ENCODE results near the gene SUPT7L.
"Not testable (repeated sequence)": the region's sequence is repeated elsewhere in the genome, so short reads cannot be mapped to it uniquely, and the experiment has no call there.

Gene SUPT7L

GRCh38 chr2:27685006-27685405, 21.6 kb upstream of the SUPT7L start:
- not testable (repeated sequence) for H3K9me3 ChIP-seq (ENCODE audit: control insufficient read depth, insufficient read depth, low read length)
- H3K36me3 ChIP-seq (ENCODE audit: control insufficient read depth, insufficient read depth, low read length) = peaks cover 10% of the 10 kb centered on the region; the same call in 1 of the 2 replicates

GRCh38 chr2:27683390-27684071, 20.1 kb upstream of the SUPT7L start:
- no peaks in the 10 kb centered on the region for H3K4me1 ChIP-seq (ENCODE audit: control insufficient read depth, insufficient read depth, low read length)
- H3K9me3 ChIP-seq (ENCODE audit: control insufficient read depth, insufficient read depth, low read length) = no peaks in the 10 kb centered on the region
- peak; percentile 95 for DNase-seq (ENCODE audit: low read depth, low spot score)
- H3K36me3 ChIP-seq (ENCODE audit: control insufficient read depth, insufficient read depth, low read length) = peaks cover 10% of the 10 kb centered on the region; the same call in 1 of the 2 replicates
- H3K4me3 ChIP-seq (ENCODE audit: low read length) = no peak overlapping the region
- no CpG with 5 or more reads among the region's 9 CpGs for WGBS (ENCODE audit: insufficient coverage, insufficient read length)
- H3K27ac ChIP-seq (ENCODE audit: low read length) = no peak overlapping the region
- no peaks in the 10 kb centered on the region for H3K27me3 ChIP-seq (ENCODE audit: control insufficient read depth, insufficient read depth, low read length)

More at GRCh38 chr2:27685006-27685405, 21.6 kb upstream of the SUPT7L start:
- not testable (repeated sequence) for H3K4me3 ChIP-seq (ENCODE audit: low read length); H3K27ac ChIP-seq (ENCODE audit: low read length); H3K27me3 ChIP-seq (ENCODE audit: control insufficient read depth, insufficient read depth, low read length); H3K4me1 ChIP-seq (ENCODE audit: control insufficient read depth, insufficient read depth, low read length); DNase-seq (ENCODE audit: low read depth, low spot score)
- WGBS (ENCODE audit: insufficient coverage, insufficient read length) = no CpG with 5 or more reads among the region's 1 CpG

GRCh38 chr2:27682334-27682771, 18.9 kb upstream of the SUPT7L start:
- H3K36me3 ChIP-seq (ENCODE audit: control insufficient read depth, insufficient read depth, low read length); H3K4me3 ChIP-seq (ENCODE audit: low read length): not testable (repeated sequence)

GRCh38 chr2:27681841-27682240, 18.4 kb upstream of the SUPT7L start:
- H3K4me1 ChIP-seq (ENCODE audit: control insufficient read depth, insufficient read depth, low read length) = no peaks in the 10 kb centered on the region
- H3K27me3 ChIP-seq (ENCODE audit: control insufficient read depth, insufficient read depth, low read length) = no peaks in the 10 kb centered on the region
- no peak overlapping the region for H3K27ac ChIP-seq (ENCODE audit: low read length)
- no peaks in the 10 kb centered on the region for H3K9me3 ChIP-seq (ENCODE audit: control insufficient read depth, insufficient read depth, low read length)
- no CpG with 5 or more reads among the region's 1 CpG for WGBS (ENCODE audit: insufficient coverage, insufficient read length)
- H3K4me3 ChIP-seq (ENCODE audit: low read length) = no peak overlapping the region
- peaks cover 6% of the 10 kb centered on the region; the same call in 1 of the 2 replicates for H3K36me3 ChIP-seq (ENCODE audit: control insufficient read depth, insufficient read depth, low read length)
- DNase-seq (ENCODE audit: low read depth, low spot score) = no peak

More at GRCh38 chr2:27682334-27682771, 18.9 kb upstream of the SUPT7L start:
- not testable (repeated sequence) for H3K9me3 ChIP-seq (ENCODE audit: control insufficient read depth, insufficient read depth, low read length); H3K4me1 ChIP-seq (ENCODE audit: control insufficient read depth, insufficient read depth, low read length); H3K27me3 ChIP-seq (ENCODE audit: control insufficient read depth, insufficient read depth, low read length); DNase-seq (ENCODE audit: low read depth, low spot score); H3K27ac ChIP-seq (ENCODE audit: low read length)
- WGBS (ENCODE audit: insufficient coverage, insufficient read length) = no CpG with 5 or more reads among the region's 7 CpGs

- no CpG with 5 or more reads among the region's 2 CpGs for WGBS (ENCODE audit: insufficient coverage, insufficient read length)
- H3K27me3 ChIP-seq (ENCODE audit: control insufficient read depth, insufficient read depth, low read length) = no peaks in the 10 kb centered on the region
- no peaks in the 10 kb centered on the region for H3K9me3 ChIP-seq (ENCODE audit: control insufficient read depth, insufficient read depth, low read length)
- no peak for DNase-seq (ENCODE audit: low read depth, low spot score)
- H3K4me3 ChIP-seq (ENCODE audit: low read length) = no peak overlapping the region
- H3K36me3 ChIP-seq (ENCODE audit: control insufficient read depth, insufficient read depth, low read length) = peaks cover 3% of the 10 kb centered on the region; the same call in 1 of the 2 replicates
- H3K27ac ChIP-seq (ENCODE audit: low read length) = no peak overlapping the region
- H3K4me1 ChIP-seq (ENCODE audit: control insufficient read depth, insufficient read depth, low read length) = no peaks in the 10 kb centered on the region
Observed at GRCh38 chr2:27680571-27680970, 17.2 kb upstream of the SUPT7L start.

- Histone ChIP-seq H3K36me3 (ENCODE audit: control insufficient read depth, insufficient read depth, low read length) (peaks cover 3% of the 10 kb centered on the region; the same call in 1 of the 2 replicates), H3K4me3 (ENCODE audit: low read length) (no peak overlapping the region), H3K27ac (ENCODE audit: low read length) (no peak overlapping the region), H3K9me3 (ENCODE audit: control insufficient read depth, insufficient read depth, low read length) (no peaks in the 10 kb centered on the region), H3K27me3 (ENCODE audit: control insufficient read depth, insufficient read depth, low read length) (no peaks in the 10 kb centered on the region), H3K4me1 (ENCODE audit: control insufficient read depth, insufficient read depth, low read length) (no peaks in the 10 kb centered on the region)
- no peak for DNase-seq (ENCODE audit: low read depth, low spot score)
- no CpG with 5 or more reads among the region's 5 CpGs for WGBS (ENCODE audit: insufficient coverage, insufficient read length)
Observed at GRCh38 chr2:27672723-27673486, 9.5 kb upstream of the SUPT7L start.

- WGBS (ENCODE audit: insufficient coverage, insufficient read length) = no CpG with 5 or more reads among the region's 4 CpGs
- Histone ChIP-seq H3K36me3 (ENCODE audit: control insufficient read depth, insufficient read depth, low read length) (peaks cover 3% of the 10 kb centered on the region; the same call in 1 of the 2 replicates), H3K4me3 (ENCODE audit: low read length) (no peak overlapping the region), H3K27me3 (ENCODE audit: control insufficient read depth, insufficient read depth, low read length) (no peaks in the 10 kb centered on the region), H3K9me3 (ENCODE audit: control insufficient read depth, insufficient read depth, low read length) (no peaks in the 10 kb centered on the region), H3K4me1 (ENCODE audit: control insufficient read depth, insufficient read depth, low read length) (no peaks in the 10 kb centered on the region), H3K27ac (ENCODE audit: low read length) (no peak overlapping the region)
- DNase-seq (ENCODE audit: low read depth, low spot score) = no peak
Observed at GRCh38 chr2:27671235-27671634, 7.8 kb upstream of the SUPT7L start.

GRCh38 chr2:27667446-27667845, 4.0 kb upstream of the SUPT7L start:
- no CpG with 5 or more reads among the region's 1 CpG for WGBS (ENCODE audit: insufficient coverage, insufficient read length)
- Histone ChIP-seq H3K36me3 (ENCODE audit: control insufficient read depth, insufficient read depth, low read length) (no peaks in the 10 kb centered on the region), H3K4me1 (ENCODE audit: control insufficient read depth, insufficient read depth, low read length) (no peaks in the 10 kb centered on the region), H3K9me3 (ENCODE audit: control insufficient read depth, insufficient read depth, low read length) (no peaks in the 10 kb centered on the region), H3K27me3 (ENCODE audit: control insufficient read depth, insufficient read depth, low read length) (no peaks in the 10 kb centered on the region), H3K4me3 (ENCODE audit: low read length) (no peak overlapping the region), H3K27ac (ENCODE audit: low read length) (no peak overlapping the region)
- no peak for DNase-seq (ENCODE audit: low read depth, low spot score)

- no peak overlapping the region for H3K27ac ChIP-seq (ENCODE audit: low read length)
- H3K36me3 ChIP-seq (ENCODE audit: control insufficient read depth, insufficient read depth, low read length) = no peaks in the 10 kb centered on the region
- peak overlapping the region; percentile 72; the same call in 1 of the 2 replicates for H3K4me3 ChIP-seq (ENCODE audit: low read length)
- WGBS (ENCODE audit: insufficient coverage, insufficient read length) = no CpG with 5 or more reads among the region's 16 CpGs
- H3K4me1 ChIP-seq (ENCODE audit: control insufficient read depth, insufficient read depth, low read length) = no peaks in the 10 kb centered on the region
- no peaks in the 10 kb centered on the region for H3K27me3 ChIP-seq (ENCODE audit: control insufficient read depth, insufficient read depth, low read length)
- H3K9me3 ChIP-seq (ENCODE audit: control insufficient read depth, insufficient read depth, low read length) = no peaks in the 10 kb centered on the region
- no peak for DNase-seq (ENCODE audit: low read depth, low spot score)
Observed at GRCh38 chr2:27664622-27665363, 1.4 kb upstream of the SUPT7L start.

GRCh38 chr2:27664154-27664574, 750 bp upstream of the SUPT7L start:
- WGBS (ENCODE audit: insufficient coverage, insufficient read length) = no CpG with 5 or more reads among the region's 28 CpGs
- H3K4me3 ChIP-seq (ENCODE audit: low read length) = peak overlapping the region; percentile 72
- H3K36me3 ChIP-seq (ENCODE audit: control insufficient read depth, insufficient read depth, low read length) = no peaks in the 10 kb centered on the region
- H3K9me3 ChIP-seq (ENCODE audit: control insufficient read depth, insufficient read depth, low read length) = no peaks in the 10 kb centered on the region
- no peaks in the 10 kb centered on the region for H3K4me1 ChIP-seq (ENCODE audit: control insufficient read depth, insufficient read depth, low read length)
- H3K27ac ChIP-seq (ENCODE audit: low read length) = no peak overlapping the region
- DNase-seq (ENCODE audit: low read depth, low spot score) = no peak
- no peaks in the 10 kb centered on the region for H3K27me3 ChIP-seq (ENCODE audit: control insufficient read depth, insufficient read depth, low read length)

Data from iPS DF 6.9 (cell line).